ENCODE data around the gene MAOB.

- TF ChIP-seq POLR2AphosphoS5 (IDR thresholded peaks at IDR 0.05) = no peak
- TF ChIP-seq, protein P1, sequence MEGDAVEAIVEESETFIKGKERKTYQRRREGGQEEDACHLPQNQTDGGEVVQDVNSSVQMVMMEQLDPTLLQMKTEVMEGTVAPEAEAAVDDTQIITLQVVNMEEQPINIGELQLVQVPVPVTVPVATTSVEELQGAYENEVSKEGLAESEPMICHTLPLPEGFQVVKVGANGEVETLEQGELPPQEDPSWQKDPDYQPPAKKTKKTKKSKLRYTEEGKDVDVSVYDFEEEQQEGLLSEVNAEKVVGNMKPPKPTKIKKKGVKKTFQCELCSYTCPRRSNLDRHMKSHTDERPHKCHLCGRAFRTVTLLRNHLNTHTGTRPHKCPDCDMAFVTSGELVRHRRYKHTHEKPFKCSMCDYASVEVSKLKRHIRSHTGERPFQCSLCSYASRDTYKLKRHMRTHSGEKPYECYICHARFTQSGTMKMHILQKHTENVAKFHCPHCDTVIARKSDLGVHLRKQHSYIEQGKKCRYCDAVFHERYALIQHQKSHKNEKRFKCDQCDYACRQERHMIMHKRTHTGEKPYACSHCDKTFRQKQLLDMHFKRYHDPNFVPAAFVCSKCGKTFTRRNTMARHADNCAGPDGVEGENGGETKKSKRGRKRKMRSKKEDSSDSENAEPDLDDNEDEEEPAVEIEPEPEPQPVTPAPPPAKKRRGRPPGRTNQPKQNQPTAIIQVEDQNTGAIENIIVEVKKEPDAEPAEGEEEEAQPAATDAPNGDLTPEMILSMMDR (IDR thresholded peaks at IDR 0.05) = no peak
Measured at GRCh38 chrX:43876680-43877079, 5.6 kb downstream of the MAOB start.
